Breast epithelium (tissue), 4 donors: ENCODE data around the gene FOXD2. TPM values are rescaled to one million over a fixed set of nuclear protein-coding genes. Genes with fewer than 3 reads are reported as not detected.

Experiments used
- DNase-seq, 2 donors: peaks; one replicate each; pipeline ENCODE4 v3.0.0-alpha.2; 2019; ENCODE audit warnings: low spot score in 2 of 2
- H3K27ac ChIP-seq, 2 donors: fragments of 200-600 bp; sonication (generic) in 1 of 2; one replicate each; pipeline ENCODE4 v1.5.1; 2016 to 2019; ENCODE audit warnings: mild to moderate bottlenecking in 1 of 2
- H3K27me3 ChIP-seq, 2 donors: fragments of 200-600 bp; sonication (generic) in 1 of 2; one replicate each; pipeline versions ENCODE4 v1.5.1 to v1.6.0; 2017 to 2019; ENCODE audit warnings: control low read depth in 1 of 2, mild to moderate bottlenecking in 1 of 2
- H3K36me3 ChIP-seq: fragments of 200-600 bp; one replicate; pipeline ENCODE4 v1.5.1; 2019
- H3K4me1 ChIP-seq, 2 donors: fragments of 200-600 bp; sonication (generic); one replicate each; pipeline ENCODE4 v1.5.1; 2016 to 2019; ENCODE audit warnings: control low read depth in 1 of 2
- H3K4me3 ChIP-seq, 3 donors: fragments of 200-600 bp; sonication (generic); 1 replicate in 2 of 3; 2 replicates in 1 of 3; pipeline ENCODE4 v1.5.1; 2016 to 2019; ENCODE audit warnings: mild to moderate bottlenecking in 3 of 3, moderate library complexity in 2 of 3
- H3K9me3 ChIP-seq, 2 donors: fragments of 200-600 bp; sonication (generic) in 1 of 2; one replicate each; pipeline ENCODE4 v1.5.1; 2016 to 2019; ENCODE audit warnings: control low read depth in 1 of 2
- POLR2A ChIP-seq: fragments of 450-650 bp; IDR thresholded peaks from one replicate; pipeline ENCODE4 v1.6.1; 2016; ENCODE audit warnings: antibody characterized with exemption, mild to moderate bottlenecking, moderate library complexity
- POLR2AphosphoS5 ChIP-seq, 3 donors: sonication (generic); formaldehyde crosslinking; IDR thresholded peaks; one replicate each; pipeline ENCODE4 v1.6.1; 2017; ENCODE audit warnings: antibody characterized with exemption in 3 of 3
- intact Hi-C: fragments of 100-400 bp; cut with DNase I; formaldehyde crosslinking; loops from one replicate; pipeline ENCODE4 v1.15.1; 2023; ENCODE audit warnings: low total_unique reads
- total RNA-seq, 3 donors: library from RNA; depleted of rRNA; stranded (reverse); fragments of >200 nt; gene quantifications; one replicate each; pipeline ENCODE4 v1.1.0, GENCODE V29; 2016
- TF ChIP-seq, protein P1 (sequence below), 3 donors: fragments of 450-650 bp; IDR thresholded peaks; one replicate each; pipeline ENCODE4 v1.5.1; 2016 to 2017; ENCODE audit warnings: antibody characterized with exemption in 3 of 3, mild to moderate bottlenecking in 3 of 3, moderate library complexity in 3 of 3

Gene FOXD2
- total RNA-seq, 3 donors from 2014 or later: 0.32 to 0.33 TPM; not detected in 1

DNA sequence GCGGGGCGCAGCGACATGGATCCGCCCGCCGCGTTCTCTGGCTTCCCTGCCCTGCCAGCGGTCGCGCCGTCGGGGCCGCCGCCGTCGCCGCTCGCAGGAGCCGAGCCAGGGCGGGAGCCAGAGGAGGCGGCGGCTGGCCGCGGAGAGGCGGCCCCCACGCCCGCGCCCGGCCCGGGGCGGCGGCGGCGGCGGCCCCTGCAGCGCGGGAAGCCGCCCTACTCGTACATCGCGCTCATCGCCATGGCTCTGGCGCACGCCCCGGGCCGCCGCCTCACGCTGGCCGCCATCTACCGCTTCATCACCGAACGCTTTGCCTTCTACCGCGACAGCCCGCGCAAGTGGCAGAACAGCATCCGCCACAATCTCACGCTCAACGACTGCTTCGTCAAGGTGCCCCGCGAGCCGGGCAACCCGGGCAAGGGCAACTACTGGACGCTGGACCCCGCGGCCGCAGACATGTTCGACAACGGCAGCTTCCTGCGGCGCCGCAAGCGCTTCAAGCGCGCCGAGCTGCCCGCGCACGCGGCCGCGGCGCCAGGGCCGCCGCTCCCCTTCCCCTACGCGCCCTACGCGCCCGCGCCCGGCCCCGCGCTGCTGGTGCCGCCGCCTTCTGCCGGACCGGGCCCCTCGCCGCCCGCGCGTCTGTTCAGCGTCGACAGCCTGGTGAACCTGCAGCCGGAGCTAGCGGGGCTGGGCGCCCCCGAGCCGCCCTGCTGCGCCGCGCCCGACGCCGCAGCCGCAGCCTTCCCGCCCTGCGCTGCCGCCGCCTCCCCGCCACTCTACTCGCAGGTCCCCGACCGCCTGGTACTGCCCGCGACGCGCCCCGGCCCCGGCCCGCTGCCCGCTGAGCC, 21.3 kb upstream of the FOXD2 start:
- no peaks in the 10 kb centered on the region for H3K9me3 ChIP-seq
- H3K4me1 ChIP-seq: no peaks in the 10 kb centered on the region
- H3K27ac ChIP-seq: no peak overlapping the region
- H3K4me3 ChIP-seq: peak overlapping the region; percentile 11 to 64 (median 28)
- intact Hi-C loops: no loop called here
- H3K36me3 ChIP-seq: no peaks in the 10 kb centered on the region
- DNase-seq: no peak
- peaks cover 2 to 31% of the 10 kb centered on the region in 2 donors for H3K27me3 ChIP-seq
- no peak for TF ChIP-seq POLR2A
- TF ChIP-seq, protein P1, sequence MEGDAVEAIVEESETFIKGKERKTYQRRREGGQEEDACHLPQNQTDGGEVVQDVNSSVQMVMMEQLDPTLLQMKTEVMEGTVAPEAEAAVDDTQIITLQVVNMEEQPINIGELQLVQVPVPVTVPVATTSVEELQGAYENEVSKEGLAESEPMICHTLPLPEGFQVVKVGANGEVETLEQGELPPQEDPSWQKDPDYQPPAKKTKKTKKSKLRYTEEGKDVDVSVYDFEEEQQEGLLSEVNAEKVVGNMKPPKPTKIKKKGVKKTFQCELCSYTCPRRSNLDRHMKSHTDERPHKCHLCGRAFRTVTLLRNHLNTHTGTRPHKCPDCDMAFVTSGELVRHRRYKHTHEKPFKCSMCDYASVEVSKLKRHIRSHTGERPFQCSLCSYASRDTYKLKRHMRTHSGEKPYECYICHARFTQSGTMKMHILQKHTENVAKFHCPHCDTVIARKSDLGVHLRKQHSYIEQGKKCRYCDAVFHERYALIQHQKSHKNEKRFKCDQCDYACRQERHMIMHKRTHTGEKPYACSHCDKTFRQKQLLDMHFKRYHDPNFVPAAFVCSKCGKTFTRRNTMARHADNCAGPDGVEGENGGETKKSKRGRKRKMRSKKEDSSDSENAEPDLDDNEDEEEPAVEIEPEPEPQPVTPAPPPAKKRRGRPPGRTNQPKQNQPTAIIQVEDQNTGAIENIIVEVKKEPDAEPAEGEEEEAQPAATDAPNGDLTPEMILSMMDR (IDR thresholded peaks at IDR 0.05): no peak
- no peak for TF ChIP-seq POLR2AphosphoS5 (IDR thresholded peaks at IDR 0.05)

DNA sequence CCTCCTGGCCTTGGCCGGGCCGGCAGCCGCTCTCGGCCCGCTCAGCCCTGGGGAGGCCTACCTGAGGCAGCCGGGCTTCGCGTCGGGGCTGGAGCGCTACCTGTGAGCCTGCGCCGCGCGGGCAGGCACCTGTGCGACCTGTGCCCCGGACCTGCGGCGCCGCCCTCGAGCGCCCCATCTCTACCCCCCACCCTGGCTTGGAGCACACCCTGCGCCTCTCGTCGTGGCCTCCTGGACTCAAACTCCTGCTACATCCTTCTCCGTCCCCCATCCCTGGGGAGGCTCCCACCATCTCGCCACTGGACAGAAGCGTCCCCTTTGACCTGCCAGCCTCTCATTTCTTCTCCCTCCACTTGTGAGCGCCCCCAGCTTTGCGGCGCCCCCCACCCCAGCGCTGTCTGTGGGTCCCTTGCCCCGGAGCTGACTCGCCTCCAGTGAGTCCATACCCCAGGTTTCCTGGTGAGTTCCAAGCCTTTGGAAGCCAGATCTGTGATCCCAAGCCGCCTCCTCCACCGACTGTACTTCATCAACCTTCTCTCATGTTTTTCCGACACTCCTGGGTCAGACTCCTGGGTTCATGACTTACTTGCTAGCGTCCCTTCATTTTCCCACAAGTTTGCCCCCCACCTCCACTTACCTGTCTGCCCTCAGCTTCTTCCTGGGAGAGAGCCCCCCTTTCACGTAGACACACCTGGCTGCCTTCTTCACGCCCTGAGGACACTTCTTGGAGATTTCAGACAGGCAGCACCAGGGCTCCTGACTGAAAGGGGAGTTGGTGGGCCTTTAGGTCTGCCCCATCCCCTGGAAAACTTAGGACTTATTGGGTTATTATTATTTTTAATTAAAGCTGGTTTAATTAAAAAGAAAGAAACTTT, 20.4 kb upstream of the FOXD2 start:
- Histone ChIP-seq H3K4me1 (no peaks in the 10 kb centered on the region), H3K9me3 (no peaks in the 10 kb centered on the region), H3K4me3 (peak overlapping the region in 1 of 3 donors; percentile 64), H3K27ac (no peak overlapping the region), H3K27me3 (peaks cover 2 to 31% of the 10 kb centered on the region in 2 donors), H3K36me3 (no peaks in the 10 kb centered on the region)
- intact Hi-C loops: no loop called here
- no peak for DNase-seq
- TF ChIP-seq POLR2AphosphoS5 (IDR thresholded peaks at IDR 0.05): no peak
- no peak for TF ChIP-seq POLR2A
- TF ChIP-seq, protein P1 (IDR thresholded peaks at IDR 0.05): no peak

DNA sequence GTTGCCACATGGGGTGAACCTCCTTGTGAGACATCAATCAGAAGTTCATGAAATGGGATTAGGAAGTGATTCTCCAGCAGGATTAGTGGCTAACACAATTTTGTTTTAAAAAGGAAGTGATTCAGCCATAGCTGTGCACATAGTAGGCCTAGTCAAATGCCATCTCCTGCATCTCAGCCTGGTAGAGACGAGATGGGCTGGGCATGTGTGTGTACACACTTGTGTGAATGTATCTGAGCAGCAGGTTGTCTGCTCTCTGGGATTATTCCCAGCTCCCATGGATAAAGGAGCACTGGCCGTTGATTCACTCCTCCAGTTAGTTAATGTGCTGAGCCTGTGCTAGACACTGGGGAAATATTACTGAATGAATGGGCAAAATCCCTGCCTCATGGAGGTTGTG, 19.7 kb upstream of the FOXD2 start:
- H3K4me1 ChIP-seq: no peaks in the 10 kb centered on the region
- H3K27ac ChIP-seq: no peak overlapping the region
- no peaks in the 10 kb centered on the region for H3K9me3 ChIP-seq
- DNase-seq: no peak
- peaks cover 2 to 31% of the 10 kb centered on the region in 2 donors for H3K27me3 ChIP-seq
- H3K4me3 ChIP-seq: no peak overlapping the region
- TF ChIP-seq, protein P1 (IDR thresholded peaks at IDR 0.05): no peak
- TF ChIP-seq POLR2A (no peak), POLR2AphosphoS5 (IDR thresholded peaks at IDR 0.05) (no peak)
- no peaks in the 10 kb centered on the region for H3K36me3 ChIP-seq
- intact Hi-C loops: no loop called here

DNA sequence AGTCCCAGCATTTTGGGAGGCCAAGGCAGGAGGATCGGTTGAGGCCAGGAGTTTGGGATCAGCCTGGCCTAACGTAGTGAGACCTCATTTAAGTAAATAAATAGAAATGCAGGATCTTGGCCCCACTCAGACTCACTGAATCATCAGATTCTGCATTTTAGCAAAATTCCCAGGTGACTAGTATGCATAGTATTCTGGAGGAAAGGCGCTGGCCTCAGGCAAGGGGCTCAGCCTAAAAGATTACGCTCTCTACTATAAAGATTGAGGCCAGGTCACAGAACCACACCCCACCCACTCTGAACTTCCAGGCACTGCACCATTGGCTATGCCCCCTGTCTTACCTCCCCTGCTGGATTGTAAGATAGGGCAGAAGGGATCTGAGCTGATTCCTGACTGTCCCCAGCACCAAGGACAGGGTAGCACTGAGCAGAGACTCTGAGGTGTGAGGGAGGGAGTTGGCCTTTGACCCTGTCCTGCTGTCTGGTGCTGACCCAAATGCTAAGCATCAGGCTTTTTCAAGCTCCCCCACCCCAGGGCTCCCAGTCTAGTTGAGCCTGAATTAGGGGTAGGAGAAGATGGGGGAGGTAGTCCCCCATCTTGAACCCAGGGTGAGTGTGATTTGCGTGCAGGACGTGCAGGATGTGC, 19.0 kb upstream of the FOXD2 start:
- intact Hi-C loops: no loop called here
- Histone ChIP-seq H3K9me3 (no peaks in the 10 kb centered on the region), H3K36me3 (no peaks in the 10 kb centered on the region), H3K4me3 (no peak overlapping the region), H3K27me3 (peaks cover 2 to 31% of the 10 kb centered on the region in 2 donors), H3K4me1 (no peaks in the 10 kb centered on the region), H3K27ac (no peak overlapping the region)
- no peak for DNase-seq
- no peak for TF ChIP-seq POLR2AphosphoS5 (IDR thresholded peaks at IDR 0.05)
- TF ChIP-seq POLR2A: no peak
- TF ChIP-seq, protein P1 (IDR thresholded peaks at IDR 0.05): no peak
